ENCODE measurements around the gene CSH2.

CSH2 gene

GRCh38 chr17:63834431-63835166 lies 38.9 kb downstream of the CSH2 start:
- peak; percentile 69 for TF ChIP-seq CTCF (conservative IDR thresholded peaks at IDR 0.05; ENCODE audit: control insufficient read depth, insufficient read depth, low read depth, low read length)
- no peak overlapping the region for H3K4me3 ChIP-seq (ENCODE audit: control insufficient read depth, low read depth, low read length)
- peak; percentile 87 for DNase-seq (ENCODE audit: low read depth)

- no peak overlapping the region for H3K4me3 ChIP-seq (ENCODE audit: control insufficient read depth, low read depth, low read length)
- no peak for TF ChIP-seq CTCF (conservative IDR thresholded peaks at IDR 0.05; ENCODE audit: control insufficient read depth, insufficient read depth, low read depth, low read length)
- DNase-seq (ENCODE audit: low read depth), result no peak
These were observed 39.6 kb downstream of the CSH2 start for GRCh38 chr17:63833741-63834373.

GRCh38 chr17:63833026-63833740 lies 40.3 kb downstream of the CSH2 start:
- H3K4me3 ChIP-seq (ENCODE audit: control insufficient read depth, low read depth, low read length), result no peak overlapping the region
- DNase-seq (ENCODE audit: low read depth), result no peak
- no peak for TF ChIP-seq CTCF (conservative IDR thresholded peaks at IDR 0.05; ENCODE audit: control insufficient read depth, insufficient read depth, low read depth, low read length)

- peak; percentile 1 for TF ChIP-seq CTCF (conservative IDR thresholded peaks at IDR 0.05; ENCODE audit: control insufficient read depth, insufficient read depth, low read depth, low read length)
- H3K4me3 ChIP-seq (ENCODE audit: control insufficient read depth, low read depth, low read length), result no peak overlapping the region
- DNase-seq (ENCODE audit: low read depth), result no peak
These were observed 41.0 kb downstream of the CSH2 start for GRCh38 chr17:63832455-63832854.

- no peak for DNase-seq (ENCODE audit: low read depth)
- no peak overlapping the region for H3K4me3 ChIP-seq (ENCODE audit: control insufficient read depth, low read depth, low read length)
- no peak for TF ChIP-seq CTCF (conservative IDR thresholded peaks at IDR 0.05; ENCODE audit: control insufficient read depth, insufficient read depth, low read depth, low read length)
These were observed 41.5 kb downstream of the CSH2 start for GRCh38 chr17:63832014-63832413.

GRCh38 chr17:63831505-63831904 lies 42.0 kb downstream of the CSH2 start:
- no peak overlapping the region for H3K4me3 ChIP-seq (ENCODE audit: control insufficient read depth, low read depth, low read length)
- no peak for TF ChIP-seq CTCF (conservative IDR thresholded peaks at IDR 0.05; ENCODE audit: control insufficient read depth, insufficient read depth, low read depth, low read length)
- no peak for DNase-seq (ENCODE audit: low read depth)

Data from fibroblast of mammary gland (primary cell).